GM12878 (cell line): ENCODE data around the gene GPC6. TPM values are rescaled to one million over a fixed set of nuclear protein-coding genes. Genes with fewer than 3 reads are reported as not detected.

Experiments
- ATAC-seq: fragments of 200-7000 bp; cut with Tn5 transposase; 3 replicates; pipeline ENCODE4 v1.9.1; 2020; ENCODE audit warnings: mild to moderate bottlenecking, moderate library complexity
- BruUV-seq: library from RNA; stranded (reverse); fragments of 400-500 nt; replicated peaks from 2 replicates; lab custom pipeline; 2021; lab: Mats Ljungman, UMichigan
- CTCF ChIA-PET: fragments of 300-600 bp; sonication (Branson Sonifier 250); formaldehyde crosslinking; extraction: SDS; loops from one replicate; lab custom pipeline; 2021; ENCODE audit warnings: inconsistent platforms; lab: Yijun Ruan, JAX
- POLR2A ChIA-PET: fragments of 350-600 bp; formaldehyde crosslinking; extraction: SDS; loops from one replicate; lab custom pipeline; 2021; ENCODE audit warnings: inconsistent platforms; lab: Charles Lee
- RAD21 ChIA-PET: fragments of 300-600 bp; sonication (Branson Sonifier 250); formaldehyde crosslinking; loops from one replicate; lab custom pipeline; 2023; ENCODE audit warnings: antibody characterized with exemption; ENCODE audit not compliant: unreplicated experiment; lab: Charles Lee
- SMC1A ChIA-PET: fragments of 300-600 bp; sonication (Branson Sonifier 250); formaldehyde crosslinking; loops from one replicate; lab custom pipeline; 2023; ENCODE audit not compliant: unreplicated experiment, uncharacterized antibody; lab: Charles Lee
- DNase-seq: peaks from one replicate; pipeline ENCODE4 v3.0.0-alpha.2; 2011; ENCODE audit warnings: low read depth, low spot score
- FAIRE-seq: peaks from 3 replicates; lab custom pipeline; 2011; peaks lifted over from hg19 to GRCh38; lab: Jason Lieb, UNC
- H2AFZ ChIP-seq: 2 replicates; pipeline ENCODE4 v1.6.0; 2011; ENCODE audit warnings: low read depth, low read length, control low read depth; ENCODE audit not compliant: control insufficient read depth
- H3K27ac ChIP-seq: 2 replicates; pipeline ENCODE4 v1.5.1; 2011; ENCODE audit warnings: control low read depth; ENCODE audit not compliant: control insufficient read depth, insufficient read depth
- H3K27me3 ChIP-seq, 2 experiments: replicated peaks in 1 of 2; 2 replicates each; pipeline versions ENCODE4 v1.6.0 to v1.6.1; 2011; ENCODE audit warnings: low read length in 1 of 2; ENCODE audit not compliant: control insufficient read depth in 2 of 2, insufficient read depth in 2 of 2
- H3K36me3 ChIP-seq, 2 experiments: 2 replicates each; pipeline ENCODE4 v1.5.1; 2011; ENCODE audit warnings: low read length in 1 of 2; ENCODE audit not compliant: control insufficient read depth in 2 of 2, insufficient read depth in 2 of 2
- H3K4me1 ChIP-seq: 2 replicates; pipeline ENCODE4 v1.6.1; 2011; ENCODE audit warnings: mild to moderate bottlenecking, low read length, moderate library complexity, mixed read lengths; ENCODE audit not compliant: control insufficient read depth, insufficient read depth
- H3K4me2 ChIP-seq: 2 replicates; pipeline ENCODE4 v1.6.0; 2011; ENCODE audit warnings: control low read depth; ENCODE audit not compliant: control insufficient read depth, insufficient read depth
- H3K4me3 ChIP-seq: fragments of 200-600 bp; sonication (generic); 2 replicates; pipeline ENCODE4 v1.5.1; 2016
- H3K79me2 ChIP-seq: 2 replicates; pipeline ENCODE4 v1.6.0; 2011; ENCODE audit warnings: low read length; ENCODE audit not compliant: control insufficient read depth, insufficient read depth
- H3K9ac ChIP-seq: 2 replicates; pipeline ENCODE4 v1.8.0; 2011; ENCODE audit warnings: low read length, control low read depth, mixed read lengths; ENCODE audit not compliant: control insufficient read depth, insufficient read depth
- H3K9me3 ChIP-seq: replicated peaks from 3 replicates; pipeline ENCODE4 v1.5.1; 2011; ENCODE audit warnings: mild to moderate bottlenecking, low read length; ENCODE audit not compliant: control insufficient read depth, insufficient read depth
- H4K20me1 ChIP-seq: 2 replicates; pipeline ENCODE4 v1.6.0; 2011; ENCODE audit not compliant: control insufficient read depth, insufficient read depth
- BHLHE40 ChIP-seq, 2 experiments: fragments of 450-650 bp in 1 of 2; IDR thresholded peaks; 2 replicates each; pipeline ENCODE4 v1.6.1; 2011 to 2017; ENCODE audit warnings: low read depth in 2 of 2, borderline replicate concordance in 1 of 2, improper control_type of control experiment in 1 of 2, low read length in 1 of 2, mild to moderate bottlenecking in 1 of 2
- BRCA1 ChIP-seq: IDR thresholded peaks from 2 replicates; pipeline ENCODE4 v1.6.1; 2011; ENCODE audit warnings: low read depth, low read length, improper control_type of control experiment
- PML ChIP-seq: IDR thresholded peaks from 2 replicates; pipeline ENCODE4 v1.6.1; 2012; ENCODE audit warnings: low read length, inconsistent platforms
- RBBP5 ChIP-seq: fragments of 200-600 bp; sonication (generic); conservative IDR thresholded peaks from 2 replicates; pipeline ENCODE4 v1.6.1; 2016
- WGBS: methylation state at CpG from one replicate; pipeline ENCODE4 v1.1.6; 2016; ENCODE audit warnings: low lambda C conversion rate; ENCODE audit not compliant: insufficient replicate concordance, insufficient coverage; ENCODE audit errors: missing lambda C conversion rate; 5-methylcytosine and 5-hydroxymethylcytosine counted together
- in situ Hi-C: fragments of 300-500 bp; cut with MboI; formaldehyde crosslinking; loops from 9 replicates; pipeline ENCODE4 v1.14.3; 2018; ENCODE audit warnings: mixed read lengths
- intact Hi-C: fragments of 100-400 bp; cut with micrococcal nuclease; formaldehyde crosslinking; loops from one replicate; pipeline ENCODE4 v1.14.2; 2022; ENCODE audit not compliant: unreplicated experiment
- polyA plus RNA-seq, 11 experiments: library from polyadenylated mRNA; depleted of rRNA in 4 of 11; unstranded in 6 of 11; stranded (reverse) in 5 of 11; fragments of >200 nt; fragmentation: Nextera tagmentation in 4 of 11; fragmentation: Illumina TruSeq in 1 of 11; extraction: Ambion mirVana in 4 of 11; extraction: Trizol in 1 of 11; gene quantifications; 1 replicate in 1 of 11; 2 replicates in 10 of 11; pipeline versions ENCODE4 v1.2.1 to v1.2.3, GENCODE V29; 2011 to 2016; ENCODE audit warnings: inconsistent platforms in 2 of 11, missing spikeins in 2 of 11, low read depth in 1 of 11
- total RNA-seq, 4 experiments: library from RNA; depleted of rRNA in 3 of 4; stranded (reverse); fragments of >200 nt in 3 of 4; fragmentation: Illumina TruSeq in 1 of 4; extraction: Trizol in 1 of 4; gene quantifications; 2 replicates each; pipeline versions ENCODE4 v1.2.1 to v1.2.3, GENCODE V29; 2013 to 2021
- TF ChIP-seq, protein P1 (sequence below): fragments of 450-650 bp; IDR thresholded peaks from 2 replicates; pipeline ENCODE4 v1.6.1; 2018; ENCODE audit warnings: mild to moderate bottlenecking, low read depth, moderate library complexity; ENCODE audit not compliant: partially characterized antibody
- TF ChIP-seq, protein P2 (sequence below): fragments of 450-650 bp; IDR thresholded peaks from 2 replicates; pipeline ENCODE4 v1.6.1; 2017; ENCODE audit warnings: mild to moderate bottlenecking

The GPC6 gene
- total and polyA plus RNA-seq, 10 of the 15 experiments (the other 5 are each of a cell fraction or from before 2014, with no cell fraction given): 0.03 to 0.04 (median 0.03) TPM; not detected in 7

DNA sequence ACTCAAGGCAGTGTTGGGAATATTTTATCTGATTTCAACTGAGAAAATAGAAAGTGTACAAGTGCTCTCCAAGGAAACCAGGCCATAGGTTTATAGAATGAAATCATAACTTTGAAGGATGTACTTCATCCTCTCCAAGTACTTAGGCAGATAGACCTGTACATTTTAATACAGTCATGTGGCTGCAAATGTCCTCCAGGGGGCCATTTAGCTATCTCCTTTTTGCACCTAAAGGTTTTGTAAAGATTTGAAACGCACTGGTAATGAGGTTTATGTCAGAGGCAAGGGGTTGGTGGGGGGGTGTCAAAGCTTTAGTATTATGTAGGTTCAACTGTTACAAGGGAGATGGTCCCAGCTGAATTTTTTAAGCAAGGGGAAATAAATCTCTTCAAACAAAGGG, 888.4 kb downstream of the GPC6 start:
- no peak overlapping the region for H3K4me3 ChIP-seq
- no peak overlapping the region for H3K9ac ChIP-seq
- TF ChIP-seq BRCA1: no peak
- no peak for TF ChIP-seq PML
- TF ChIP-seq, protein P1, sequence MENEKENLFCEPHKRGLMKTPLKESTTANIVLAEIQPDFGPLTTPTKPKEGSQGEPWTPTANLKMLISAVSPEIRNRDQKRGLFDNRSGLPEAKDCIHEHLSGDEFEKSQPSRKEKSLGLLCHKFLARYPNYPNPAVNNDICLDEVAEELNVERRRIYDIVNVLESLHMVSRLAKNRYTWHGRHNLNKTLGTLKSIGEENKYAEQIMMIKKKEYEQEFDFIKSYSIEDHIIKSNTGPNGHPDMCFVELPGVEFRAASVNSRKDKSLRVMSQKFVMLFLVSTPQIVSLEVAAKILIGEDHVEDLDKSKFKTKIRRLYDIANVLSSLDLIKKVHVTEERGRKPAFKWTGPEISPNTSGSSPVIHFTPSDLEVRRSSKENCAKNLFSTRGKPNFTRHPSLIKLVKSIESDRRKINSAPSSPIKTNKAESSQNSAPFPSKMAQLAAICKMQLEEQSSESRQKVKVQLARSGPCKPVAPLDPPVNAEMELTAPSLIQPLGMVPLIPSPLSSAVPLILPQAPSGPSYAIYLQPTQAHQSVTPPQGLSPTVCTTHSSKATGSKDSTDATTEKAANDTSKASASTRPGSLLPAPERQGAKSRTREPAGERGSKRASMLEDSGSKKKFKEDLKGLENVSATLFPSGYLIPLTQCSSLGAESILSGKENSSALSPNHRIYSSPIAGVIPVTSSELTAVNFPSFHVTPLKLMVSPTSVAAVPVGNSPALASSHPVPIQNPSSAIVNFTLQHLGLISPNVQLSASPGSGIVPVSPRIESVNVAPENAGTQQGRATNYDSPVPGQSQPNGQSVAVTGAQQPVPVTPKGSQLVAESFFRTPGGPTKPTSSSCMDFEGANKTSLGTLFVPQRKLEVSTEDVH: no peak
- TF ChIP-seq BHLHE40 (IDR thresholded peaks at IDR 0.05; ENCODE audit: borderline replicate concordance in 1 of 2, low read depth in 2 of 2, low read length in 1 of 2): no peak
- TF ChIP-seq, protein P2, sequence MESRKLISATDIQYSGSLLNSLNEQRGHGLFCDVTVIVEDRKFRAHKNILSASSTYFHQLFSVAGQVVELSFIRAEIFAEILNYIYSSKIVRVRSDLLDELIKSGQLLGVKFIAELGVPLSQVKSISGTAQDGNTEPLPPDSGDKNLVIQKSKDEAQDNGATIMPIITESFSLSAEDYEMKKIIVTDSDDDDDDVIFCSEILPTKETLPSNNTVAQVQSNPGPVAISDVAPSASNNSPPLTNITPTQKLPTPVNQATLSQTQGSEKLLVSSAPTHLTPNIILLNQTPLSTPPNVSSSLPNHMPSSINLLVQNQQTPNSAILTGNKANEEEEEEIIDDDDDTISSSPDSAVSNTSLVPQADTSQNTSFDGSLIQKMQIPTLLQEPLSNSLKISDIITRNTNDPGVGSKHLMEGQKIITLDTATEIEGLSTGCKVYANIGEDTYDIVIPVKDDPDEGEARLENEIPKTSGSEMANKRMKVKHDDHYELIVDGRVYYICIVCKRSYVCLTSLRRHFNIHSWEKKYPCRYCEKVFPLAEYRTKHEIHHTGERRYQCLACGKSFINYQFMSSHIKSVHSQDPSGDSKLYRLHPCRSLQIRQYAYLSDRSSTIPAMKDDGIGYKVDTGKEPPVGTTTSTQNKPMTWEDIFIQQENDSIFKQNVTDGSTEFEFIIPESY: no peak
- no peak for TF ChIP-seq RBBP5
- SMC1A ChIA-PET: interaction anchor here (1.6 kb wide), 1 partner anchor 8 kb away, joined by 4 read pairs; no protein-coding TSS in a partner anchor
- ATAC-seq: no peak
- no peaks in the 10 kb centered on the region for H3K79me2 ChIP-seq
- POLR2A ChIA-PET: no interaction called here
- CTCF ChIA-PET: interaction anchor here (0.9 to 1.7 kb wide), 2 partner anchors 8 to 246 kb away, joined by 4 read pairs; no protein-coding TSS in a partner anchor
- DNase-seq: no peak
- H3K27ac ChIP-seq: no peak overlapping the region
- no peaks in the 10 kb centered on the region for H3K36me3 ChIP-seq
- H3K4me1 ChIP-seq: no peaks in the 10 kb centered on the region
- no peak overlapping the region for H2AFZ ChIP-seq
- in situ Hi-C loops (no loop called here), intact Hi-C loops (no loop called here)
- 0% methylated on average over 1 of the region's 1 CpG for WGBS
- BruUV-seq: no TSS peak
- H3K27me3 ChIP-seq: no peaks in the 10 kb centered on the region
- no peaks in the 10 kb centered on the region for H4K20me1 ChIP-seq
- FAIRE-seq: no peak
- RAD21 ChIA-PET: no interaction called here
- H3K4me2 ChIP-seq: no peak overlapping the region
- no peaks in the 10 kb centered on the region for H3K9me3 ChIP-seq
